ENCODE results near the gene OIP5. TPM values are rescaled to one million over a fixed set of nuclear protein-coding genes. Genes with fewer than 3 reads are reported as not detected.
"Not testable (repeated sequence)": the region's sequence is repeated elsewhere in the genome, so short reads cannot be mapped to it uniquely, and the experiment has no call there.

Gene OIP5
- total and polyA plus RNA-seq, 5 experiments from 2014 or later, result 0.18 to 7.0 (median 2.8) TPM; not detected in 1

- Mint-ChIP-seq H3K4me3 (no peak overlapping the region), H3K9me3 (no peaks in the 10 kb centered on the region), H3K27ac (peak overlapping the region in 4 of 10 donors; percentile 0 to 40 (median 9)), H3K36me3 (peaks cover 0 to 21% (median 3%) of the 10 kb centered on the region in 3 donors), H3K27me3 (peaks cover 0 to 2% (median 0%) of the 10 kb centered on the region in 5 donors), H3K4me1 (peaks cover 5 to 18% (median 13%) of the 10 kb centered on the region in 4 donors)
- DNase-seq, result no peak
- no peak for ATAC-seq
- POLR2A ChIA-PET, result interaction anchor here (0.9 kb wide), 1 partner anchor 46 kb away, joined by 3 read pairs; no protein-coding TSS in a partner anchor
These were observed 52.7 kb downstream of the OIP5 start for GRCh38 chr15:41279535-41280283.

- no peak overlapping the region for H3K27ac Mint-ChIP-seq
- no peaks in the 10 kb centered on the region for H3K9me3 Mint-ChIP-seq
- ATAC-seq (no peak), DNase-seq (no peak)
- H3K4me1 Mint-ChIP-seq, result peaks cover 0 to 10% (median 8%) of the 10 kb centered on the region in 4 donors
- H3K36me3 Mint-ChIP-seq, result peaks cover 0 to 28% (median 0%) of the 10 kb centered on the region in 3 donors
- POLR2A ChIA-PET, result interaction anchor here (0.7 kb wide), 1 partner anchor 226 kb away, joined by 4 read pairs; no protein-coding TSS in a partner anchor
- H3K4me3 Mint-ChIP-seq, result no peak overlapping the region
- H3K27me3 Mint-ChIP-seq, result no peaks in the 10 kb centered on the region
These were observed 54.1 kb downstream of the OIP5 start for GRCh38 chr15:41278319-41278718.

GRCh38 chr15:41276831-41277230 is 55.6 kb downstream of the OIP5 start:
- no peaks in the 10 kb centered on the region for H3K27me3 Mint-ChIP-seq
- POLR2A ChIA-PET, result interaction anchor here (0.6 to 0.7 kb wide), 4 partner anchors 8 to 1181 kb away, joined by 3 to 6 read pairs (median 5); no protein-coding TSS in a partner anchor
- H3K9me3 Mint-ChIP-seq, result no peaks in the 10 kb centered on the region
- DNase-seq (no peak), ATAC-seq (no peak)
- no peak overlapping the region for H3K4me3 Mint-ChIP-seq
- peak overlapping the region in 2 of 10 donors; percentile 24 to 40 for H3K27ac Mint-ChIP-seq
- no peaks in the 10 kb centered on the region for H3K4me1 Mint-ChIP-seq
- H3K36me3 Mint-ChIP-seq, result peaks cover 0 to 33% (median 0%) of the 10 kb centered on the region in 3 donors

GRCh38 chr15:41269887-41270286 is 62.5 kb downstream of the OIP5 start:
- no peak for DNase-seq
- Mint-ChIP-seq H3K27ac (no peak overlapping the region), H3K27me3 (no peaks in the 10 kb centered on the region), H3K9me3 (no peaks in the 10 kb centered on the region), H3K4me3 (no peak overlapping the region), H3K36me3 (peaks cover 0 to 48% (median 9%) of the 10 kb centered on the region in 3 donors), H3K4me1 (peaks cover 0 to 2% (median 0%) of the 10 kb centered on the region in 4 donors)
- ATAC-seq, result no peak
- POLR2A ChIA-PET, result no interaction called here

GRCh38 chr15:41263891-41264351 is 68.5 kb downstream of the OIP5 start:
- Mint-ChIP-seq H3K4me1 (peaks cover 0 to 11% (median under 1%) of the 10 kb centered on the region in 4 donors), H3K27me3 (no peaks in the 10 kb centered on the region), H3K9me3 (no peaks in the 10 kb centered on the region), H3K4me3 (no peak overlapping the region), H3K27ac (no peak overlapping the region), H3K36me3 (peaks cover 0 to 53% (median 6%) of the 10 kb centered on the region in 3 donors)
- DNase-seq (no peak), ATAC-seq (no peak)
- POLR2A ChIA-PET, result interaction anchor here (0.5 kb wide), 1 partner anchor 77 kb away, joined by 4 read pairs; no protein-coding TSS in a partner anchor

GRCh38 chr15:41262571-41262970 is 69.8 kb downstream of the OIP5 start:
- POLR2A ChIA-PET, result interaction anchor here (0.6 kb wide), 1 partner anchor 572 kb away, joined by 3 read pairs; no protein-coding TSS in a partner anchor
- Mint-ChIP-seq H3K4me3 (no peak overlapping the region), H3K4me1 (peaks cover 0 to 15% (median under 1%) of the 10 kb centered on the region in 4 donors), H3K9me3 (no peaks in the 10 kb centered on the region), H3K27ac (no peak overlapping the region), H3K27me3 (no peaks in the 10 kb centered on the region), H3K36me3 (peaks cover 0 to 55% (median 6%) of the 10 kb centered on the region in 3 donors)
- ATAC-seq, result no peak
- no peak for DNase-seq

GRCh38 chr15:41260924-41261323 is 71.5 kb downstream of the OIP5 start:
- Mint-ChIP-seq H3K27ac (peak overlapping the region in 2 of 10 donors; percentile 10 to 49), H3K36me3 (peaks cover 0 to 60% (median 2%) of the 10 kb centered on the region in 3 donors), H3K4me1 (peaks cover 0 to 15% (median 0%) of the 10 kb centered on the region in 4 donors)
- H3K4me3 Mint-ChIP-seq, H3K27me3 Mint-ChIP-seq, POLR2A ChIA-PET, DNase-seq, H3K9me3 Mint-ChIP-seq, ATAC-seq: not testable (repeated sequence)

GRCh38 chr15:41259546-41260189 is 72.7 kb downstream of the OIP5 start:
- H3K4me3 Mint-ChIP-seq, result no peak overlapping the region
- no peaks in the 10 kb centered on the region for H3K27me3 Mint-ChIP-seq
- H3K4me1 Mint-ChIP-seq, result peaks cover 0 to 16% (median 0%) of the 10 kb centered on the region in 4 donors
- ATAC-seq, result no peak
- POLR2A ChIA-PET, result interaction anchor here (0.6 to 0.7 kb wide), 2 partner anchors 143 to 723 kb away, joined by 3 read pairs; no protein-coding TSS in a partner anchor
- peak overlapping the region in 1 of 10 donors; percentile 42 for H3K27ac Mint-ChIP-seq
- peaks cover 0 to 64% (median 2%) of the 10 kb centered on the region in 3 donors for H3K36me3 Mint-ChIP-seq
- no peaks in the 10 kb centered on the region for H3K9me3 Mint-ChIP-seq
- DNase-seq, result no peak

Other genes starting within 250 kb of the OIP5 start
- gene INO80, start 216.3 kb downstream of the OIP5 start, total RNA-seq, result 10 to 100 TPM; 34.3 to 38.2 TPM
- 1 to 10 TPM; 2.2 to 8.0 (median 4.5) TPM for gene INO80, start 216.3 kb downstream of the OIP5 start, polyA plus RNA-seq
- gene EXD1, start 101.8 kb downstream of the OIP5 start, total RNA-seq, result not detected
- gene EXD1, start 101.8 kb downstream of the OIP5 start, polyA plus RNA-seq, result not detected
- gene CHP1, start 101.3 kb downstream of the OIP5 start, total RNA-seq, result 10 to 100 TPM; 21.1 to 23.9 TPM
- gene CHP1, start 101.3 kb downstream of the OIP5 start, polyA plus RNA-seq, result 10 to 100 TPM; 11.3 to 21.7 (median 12.5) TPM
- 1 to 10 TPM; 2.5 to 4.0 TPM for gene NUSAP1, start 290 bp upstream of the OIP5 start, total RNA-seq
- 1 to 10 TPM in 1 of 3 donors, under 1 TPM in 2; 0.32 to 1.4 (median 0.93) TPM for gene NUSAP1, start 290 bp upstream of the OIP5 start, polyA plus RNA-seq
- 10 to 100 TPM; 12.9 to 14.3 TPM for gene NDUFAF1, start 69.9 kb upstream of the OIP5 start, total RNA-seq
- gene NDUFAF1, start 69.9 kb upstream of the OIP5 start, polyA plus RNA-seq, result 10 to 100 TPM; 18.4 to 25.6 (median 20.8) TPM
- 10 to 100 TPM; 34.4 to 36.3 TPM for gene RTF1, start 84.5 kb upstream of the OIP5 start, total RNA-seq
- 10 to 100 TPM; 17.1 to 21.7 (median 19.2) TPM for gene RTF1, start 84.5 kb upstream of the OIP5 start, polyA plus RNA-seq
- gene ITPKA, start 161.3 kb upstream of the OIP5 start, total RNA-seq, result not detected
- not detected for gene ITPKA, start 161.3 kb upstream of the OIP5 start, polyA plus RNA-seq
- under 1 TPM; 0.18 to 0.22 TPM for gene LTK, start 181.2 kb upstream of the OIP5 start, total RNA-seq
- not detected for gene LTK, start 181.2 kb upstream of the OIP5 start, polyA plus RNA-seq
- gene RPAP1, start 211.7 kb upstream of the OIP5 start, total RNA-seq, result 10 to 100 TPM; 59.1 to 60.0 TPM
- 10 to 100 TPM in 2 of 3 donors, 1 to 10 TPM in 1; 8.0 to 19.8 (median 12.2) TPM for gene RPAP1, start 211.7 kb upstream of the OIP5 start, polyA plus RNA-seq
- under 1 TPM in 1 of 2 experiments, not detected in 1; 0.05 TPM for gene TYRO3, start 226.6 kb upstream of the OIP5 start, total RNA-seq
- not detected for gene TYRO3, start 226.6 kb upstream of the OIP5 start, polyA plus RNA-seq

All from naive thymus-derived CD8-positive, alpha-beta T cell (primary cell).